Upper lobe of right lung (tissue), 1 donor: ENCODE data around the gene VRK2. TPM values are rescaled to one million over a fixed set of nuclear protein-coding genes. Genes with fewer than 3 reads are reported as not detected.

Source experiments
- ATAC-seq: fragments of 200-7000 bp; cut with Tn5 transposase; one replicate; pipeline ENCODE4 v1.9.1; 2020; ENCODE audit warnings: mild to moderate bottlenecking, moderate library complexity
- DNase-seq: peaks from one replicate; pipeline ENCODE4 v3.0.0-alpha.2; 2020
- H3K27ac ChIP-seq: fragments of 200-600 bp; one replicate; pipeline ENCODE4 v1.8.0; 2022
- H3K27me3 ChIP-seq: fragments of 200-600 bp; one replicate; pipeline ENCODE4 v1.8.0; 2022; ENCODE audit warnings: mild to moderate bottlenecking
- H3K36me3 ChIP-seq: fragments of 200-600 bp; one replicate; pipeline ENCODE4 v1.8.0; 2022
- H3K4me1 ChIP-seq: fragments of 200-600 bp; one replicate; pipeline ENCODE4 v1.8.0; 2022
- H3K4me3 ChIP-seq: fragments of 200-600 bp; one replicate; pipeline ENCODE4 v1.8.0; 2022; ENCODE audit warnings: mild to moderate bottlenecking
- H3K9me3 ChIP-seq: fragments of 200-600 bp; one replicate; pipeline ENCODE4 v1.8.0; 2022
- CTCF ChIP-seq: fragments of 200-600 bp; IDR thresholded peaks from one replicate; pipeline ENCODE4 v1.8.0; 2022; ENCODE audit warnings: antibody characterized with exemption
- intact Hi-C: fragments of 100-400 bp; cut with DNase I; formaldehyde crosslinking; loops from one replicate; pipeline ENCODE4 v1.11.0; 2022
- total RNA-seq: library from RNA; stranded (reverse); fragmentation: NEBNext Ultra II Directional; extraction: Animal tissue kit (Norgen Biotek cat#: 25700); gene quantifications from one replicate; pipeline ENCODE4 v1.2.1, GENCODE V29; 2021
- donor health status: DM: no; HTN: yes; CAD: no; lungs with severe emphysema.

Gene VRK2
- total RNA-seq, 1 donor from 2014 or later: 23.8 TPM

- DNase-seq: no peak
- no peaks in the 10 kb centered on the region for H3K27me3 ChIP-seq
- no peak overlapping the region for H3K27ac ChIP-seq
- H3K9me3 ChIP-seq: no peaks in the 10 kb centered on the region
- ATAC-seq: peak; percentile 22
- no peaks in the 10 kb centered on the region for H3K4me1 ChIP-seq
- no peak for TF ChIP-seq CTCF
- H3K36me3 ChIP-seq: peaks cover 13% of the 10 kb centered on the region
- H3K4me3 ChIP-seq: no peak overlapping the region
- intact Hi-C loops: no loop called here
Observed at GRCh38 chr2:58054264-58054663, 7.7 kb downstream of the VRK2 start.

- no peak overlapping the region for H3K4me3 ChIP-seq
- H3K36me3 ChIP-seq: peaks cover 19% of the 10 kb centered on the region
- intact Hi-C loops: no loop called here
- ATAC-seq (no peak), DNase-seq (no peak)
- H3K9me3 ChIP-seq: no peaks in the 10 kb centered on the region
- no peak overlapping the region for H3K27ac ChIP-seq
- no peaks in the 10 kb centered on the region for H3K27me3 ChIP-seq
- no peaks in the 10 kb centered on the region for H3K4me1 ChIP-seq
- no peak for TF ChIP-seq CTCF
Observed at GRCh38 chr2:58055033-58055786, 8.6 kb downstream of the VRK2 start.

- no peak for ATAC-seq
- no peaks in the 10 kb centered on the region for H3K27me3 ChIP-seq
- intact Hi-C loops: no loop called here
- TF ChIP-seq CTCF: no peak
- DNase-seq: no peak
- no peak overlapping the region for H3K27ac ChIP-seq
- no peaks in the 10 kb centered on the region for H3K9me3 ChIP-seq
- no peaks in the 10 kb centered on the region for H3K4me1 ChIP-seq
- no peak overlapping the region for H3K4me3 ChIP-seq
- H3K36me3 ChIP-seq: peaks cover 19% of the 10 kb centered on the region
Observed at GRCh38 chr2:58056192-58056916, 9.7 kb downstream of the VRK2 start.

- ATAC-seq (no peak), DNase-seq (no peak)
- Histone ChIP-seq H3K27ac (no peak overlapping the region), H3K4me1 (no peaks in the 10 kb centered on the region), H3K4me3 (no peak overlapping the region), H3K27me3 (no peaks in the 10 kb centered on the region), H3K9me3 (no peaks in the 10 kb centered on the region), H3K36me3 (peaks cover 19% of the 10 kb centered on the region)
- intact Hi-C loops: no loop called here
- no peak for TF ChIP-seq CTCF
Observed at GRCh38 chr2:58057707-58058530, 11.3 kb downstream of the VRK2 start.

GRCh38 chr2:58063641-58064040, 17.0 kb downstream of the VRK2 start:
- no peak overlapping the region for H3K4me3 ChIP-seq
- peaks cover 10% of the 10 kb centered on the region for H3K36me3 ChIP-seq
- no peak overlapping the region for H3K27ac ChIP-seq
- ATAC-seq: no peak
- intact Hi-C loops: no loop called here
- no peaks in the 10 kb centered on the region for H3K27me3 ChIP-seq
- DNase-seq: no peak
- H3K9me3 ChIP-seq: no peaks in the 10 kb centered on the region
- no peak for TF ChIP-seq CTCF
- H3K4me1 ChIP-seq: no peaks in the 10 kb centered on the region
